ENCODE measurements around the gene KCNS3. TPM values are rescaled to one million over a fixed set of nuclear protein-coding genes. Genes with fewer than 3 reads are reported as not detected.

Gene KCNS3
- polyA plus RNA-seq = not detected

- H3K4me3 Mint-ChIP-seq = peak within 1 kb of the TSS; percentile 88 to 95 (median 94)
- peaks cover 2% of the 10 kb centered on the region for H3K36me3 Mint-ChIP-seq
- peaks cover 0 to 3% (median 3%) of the 10 kb centered on the region in 3 donors for H3K9me3 Mint-ChIP-seq
Observed at GRCh38 chr2:17878281-17879136, at the start of gene KCNS3. Gene KCNS3, plus strand, starts transcription at chr2:17878667. Its CDS starts 52,342 bp downstream, at chr2:17931009.

GRCh38 chr2:17830053-17831034 is 48.1 kb upstream of the KCNS3 start:
- peaks cover 0 to 3% (median 2%) of the 10 kb centered on the region in 3 donors for H3K4me1 Mint-ChIP-seq
- H3K36me3 Mint-ChIP-seq = peaks cover 7% of the 10 kb centered on the region
- peak overlapping the region in 3 of 4 donors; percentile 22 to 82 (median 80) for H3K4me3 Mint-ChIP-seq
- H3K9me3 Mint-ChIP-seq = no peaks in the 10 kb centered on the region
- no peak overlapping the region for H3K27ac Mint-ChIP-seq
- H3K27me3 Mint-ChIP-seq = peaks cover 5% of the 10 kb centered on the region

More at GRCh38 chr2:17878281-17879136, at the start of gene KCNS3:
- H3K4me1 Mint-ChIP-seq = peaks cover 2 to 12% (median 5%) of the 10 kb centered on the region in 3 donors
- H3K27ac Mint-ChIP-seq = peak within 1 kb of the TSS; percentile 17 to 78 (median 71)
- peaks cover 51% of the 10 kb centered on the region for H3K27me3 Mint-ChIP-seq

- Mint-ChIP-seq H3K4me1 (peaks cover 0 to 3% (median 0%) of the 10 kb centered on the region in 3 donors), H3K27ac (no peak overlapping the region), H3K36me3 (peaks cover 3% of the 10 kb centered on the region), H3K27me3 (peaks cover 5% of the 10 kb centered on the region), H3K9me3 (no peaks in the 10 kb centered on the region), H3K4me3 (no peak overlapping the region)
Observed at GRCh38 chr2:17835516-17835915, 43.0 kb upstream of the KCNS3 start.

- no peak overlapping the region for H3K27ac Mint-ChIP-seq
- H3K4me3 Mint-ChIP-seq = no peak overlapping the region
- H3K36me3 Mint-ChIP-seq = peaks cover 1% of the 10 kb centered on the region
- no peaks in the 10 kb centered on the region for H3K27me3 Mint-ChIP-seq
- no peaks in the 10 kb centered on the region for H3K9me3 Mint-ChIP-seq
- no peaks in the 10 kb centered on the region for H3K4me1 Mint-ChIP-seq
Observed at GRCh38 chr2:17839959-17840358, 38.5 kb upstream of the KCNS3 start.

- no peak overlapping the region for H3K27ac Mint-ChIP-seq
- H3K27me3 Mint-ChIP-seq = no peaks in the 10 kb centered on the region
- peaks cover 1% of the 10 kb centered on the region for H3K36me3 Mint-ChIP-seq
- H3K9me3 Mint-ChIP-seq = no peaks in the 10 kb centered on the region
- no peak overlapping the region for H3K4me3 Mint-ChIP-seq
- no peaks in the 10 kb centered on the region for H3K4me1 Mint-ChIP-seq
Observed at GRCh38 chr2:17843457-17843856, 35.0 kb upstream of the KCNS3 start.

GRCh38 chr2:17845806-17846205 is 32.7 kb upstream of the KCNS3 start:
- Mint-ChIP-seq H3K27ac (no peak overlapping the region), H3K4me3 (no peak overlapping the region), H3K36me3 (no peaks in the 10 kb centered on the region), H3K4me1 (no peaks in the 10 kb centered on the region), H3K27me3 (no peaks in the 10 kb centered on the region), H3K9me3 (no peaks in the 10 kb centered on the region)

- Mint-ChIP-seq H3K4me3 (no peak overlapping the region), H3K4me1 (no peaks in the 10 kb centered on the region), H3K27ac (no peak overlapping the region), H3K36me3 (no peaks in the 10 kb centered on the region), H3K9me3 (no peaks in the 10 kb centered on the region), H3K27me3 (no peaks in the 10 kb centered on the region)
Observed at GRCh38 chr2:17846676-17847075, 31.8 kb upstream of the KCNS3 start.

GRCh38 chr2:17847236-17847635 is 31.2 kb upstream of the KCNS3 start:
- H3K27me3 Mint-ChIP-seq = no peaks in the 10 kb centered on the region

GRCh38 chr2:17849275-17849674 is 29.2 kb upstream of the KCNS3 start:
- no peaks in the 10 kb centered on the region for H3K36me3 Mint-ChIP-seq
- peaks cover 2% of the 10 kb centered on the region for H3K27me3 Mint-ChIP-seq
- no peak overlapping the region for H3K27ac Mint-ChIP-seq
- no peaks in the 10 kb centered on the region for H3K9me3 Mint-ChIP-seq
- H3K4me1 Mint-ChIP-seq = no peaks in the 10 kb centered on the region
- H3K4me3 Mint-ChIP-seq = no peak overlapping the region

More at GRCh38 chr2:17847236-17847635, 31.2 kb upstream of the KCNS3 start:
- Mint-ChIP-seq H3K4me1 (no peaks in the 10 kb centered on the region), H3K9me3 (no peaks in the 10 kb centered on the region), H3K27ac (no peak overlapping the region), H3K4me3 (no peak overlapping the region), H3K36me3 (no peaks in the 10 kb centered on the region)

GRCh38 chr2:17850151-17850550 is 28.3 kb upstream of the KCNS3 start:
- H3K36me3 Mint-ChIP-seq = no peaks in the 10 kb centered on the region
- no peaks in the 10 kb centered on the region for H3K9me3 Mint-ChIP-seq
- no peak overlapping the region for H3K4me3 Mint-ChIP-seq
- no peak overlapping the region for H3K27ac Mint-ChIP-seq
- H3K27me3 Mint-ChIP-seq = peaks cover 2% of the 10 kb centered on the region
- no peaks in the 10 kb centered on the region for H3K4me1 Mint-ChIP-seq

- Mint-ChIP-seq H3K27ac (no peak overlapping the region), H3K9me3 (no peaks in the 10 kb centered on the region), H3K36me3 (no peaks in the 10 kb centered on the region), H3K4me3 (peak overlapping the region in 1 of 4 donors; percentile 10), H3K4me1 (no peaks in the 10 kb centered on the region), H3K27me3 (peaks cover 2% of the 10 kb centered on the region)
Observed at GRCh38 chr2:17851731-17852585, 26.5 kb upstream of the KCNS3 start.

GRCh38 chr2:17853799-17854198 is 24.7 kb upstream of the KCNS3 start:
- no peak overlapping the region for H3K4me3 Mint-ChIP-seq
- no peaks in the 10 kb centered on the region for H3K4me1 Mint-ChIP-seq
- no peaks in the 10 kb centered on the region for H3K9me3 Mint-ChIP-seq
- no peak overlapping the region for H3K27ac Mint-ChIP-seq
- no peaks in the 10 kb centered on the region for H3K36me3 Mint-ChIP-seq
- H3K27me3 Mint-ChIP-seq = peaks cover 5% of the 10 kb centered on the region

GRCh38 chr2:17857021-17857420 is 21.4 kb upstream of the KCNS3 start:
- Mint-ChIP-seq H3K9me3 (no peaks in the 10 kb centered on the region), H3K27me3 (peaks cover 19% of the 10 kb centered on the region), H3K4me1 (no peaks in the 10 kb centered on the region), H3K27ac (no peak overlapping the region), H3K36me3 (no peaks in the 10 kb centered on the region), H3K4me3 (no peak overlapping the region)

- H3K9me3 Mint-ChIP-seq = no peaks in the 10 kb centered on the region
- H3K27me3 Mint-ChIP-seq = peaks cover 20% of the 10 kb centered on the region
- H3K4me3 Mint-ChIP-seq = no peak overlapping the region
- no peaks in the 10 kb centered on the region for H3K4me1 Mint-ChIP-seq
- H3K36me3 Mint-ChIP-seq = no peaks in the 10 kb centered on the region
- H3K27ac Mint-ChIP-seq = no peak overlapping the region
Observed at GRCh38 chr2:17858064-17858463, 20.4 kb upstream of the KCNS3 start.

Data from IgD-negative memory B cell (primary cell).